Suppressor macrophage treated with lipopolysaccharide for 4 hours (primary cell): ENCODE measurements around the gene CYB561.

Source experiments
- DNase-seq: peaks from one replicate; pipeline ENCODE4 v3.0.0-alpha.2; 2020

CYB561 gene

GRCh38 chr17:63445954-63446752 lies at the start of gene CYB561:
TSS of gene CYB561 (minus strand) at chr17:63446306. CDS start at chr17:63437547, 8,759 bp downstream.
- peak; percentile 82 for DNase-seq

GRCh38 chr17:63495491-63495890 lies 49.4 kb upstream of the CYB561 start:
- DNase-seq: no peak

- no peak for DNase-seq
These were observed 48.3 kb upstream of the CYB561 start for GRCh38 chr17:63494300-63494928.

- DNase-seq: no peak
These were observed 47.3 kb upstream of the CYB561 start for GRCh38 chr17:63493411-63493810.

GRCh38 chr17:63492940-63493339 lies 46.8 kb upstream of the CYB561 start:
- no peak for DNase-seq

GRCh38 chr17:63491977-63492618 lies 46.0 kb upstream of the CYB561 start:
- DNase-seq: no peak

GRCh38 chr17:63491413-63491812 lies 45.3 kb upstream of the CYB561 start:
- no peak for DNase-seq

- DNase-seq: no peak
These were observed 44.8 kb upstream of the CYB561 start for GRCh38 chr17:63490858-63491400.

GRCh38 chr17:63490329-63490728 lies 44.2 kb upstream of the CYB561 start:
- no peak for DNase-seq

GRCh38 chr17:63489291-63489690 lies 43.2 kb upstream of the CYB561 start:
- no peak for DNase-seq

GRCh38 chr17:63488851-63489250 lies 42.7 kb upstream of the CYB561 start:
- no peak for DNase-seq

GRCh38 chr17:63487014-63487339 lies 40.9 kb upstream of the CYB561 start:
- DNase-seq: no peak

GRCh38 chr17:63486317-63487013 lies 40.4 kb upstream of the CYB561 start:
- DNase-seq: no peak

- no peak for DNase-seq
These were observed 37.8 kb upstream of the CYB561 start for GRCh38 chr17:63483655-63484575.

GRCh38 chr17:63483038-63483437 lies 36.9 kb upstream of the CYB561 start:
- DNase-seq: no peak

- no peak for DNase-seq
These were observed 36.4 kb upstream of the CYB561 start for GRCh38 chr17:63482509-63482908.

GRCh38 chr17:63481488-63481870 lies 35.4 kb upstream of the CYB561 start:
- DNase-seq: no peak

GRCh38 chr17:63480826-63481487 lies 34.9 kb upstream of the CYB561 start:
- no peak for DNase-seq

- DNase-seq: no peak
These were observed 34.2 kb upstream of the CYB561 start for GRCh38 chr17:63480192-63480784.

GRCh38 chr17:63479495-63480184 lies 33.5 kb upstream of the CYB561 start:
- DNase-seq: no peak
